ENCODE data around the gene ITIH4.

Gene ITIH4

GRCh38 chr3:52817221-52817620 is 13.3 kb downstream of the ITIH4 start:
- Histone ChIP-seq H3K4me2 (ENCODE audit: insufficient read depth, low read length) (no peak overlapping the region), H3K4me1 (ENCODE audit: insufficient read depth, low read length) (no peaks in the 10 kb centered on the region), H3K9ac (ENCODE audit: low read depth, low read length) (no peak overlapping the region), H3K79me2 (ENCODE audit: insufficient read depth, low read length) (no peaks in the 10 kb centered on the region), H3K9me3 (ENCODE audit: insufficient read depth, low read length, severe bottlenecking) (no peaks in the 10 kb centered on the region), H3K4me3 (ENCODE audit: low read depth in 1 of 2, low read length in 2 of 2) (no peak overlapping the region), H3K27me3 (ENCODE audit: insufficient read depth, low read length, poor library complexity) (no peaks in the 10 kb centered on the region), H4K20me1 (ENCODE audit: insufficient read depth, low read length) (no peaks in the 10 kb centered on the region), H3K36me3 (ENCODE audit: insufficient read depth, low read length) (no peaks in the 10 kb centered on the region), H3K27ac (ENCODE audit: low read length) (no peak overlapping the region), H2AFZ (ENCODE audit: low read depth, low read length) (no peak overlapping the region)
- no peak for DNase-seq
- no peak for ATAC-seq (ENCODE audit: insufficient read depth, low read depth)
- TF ChIP-seq CTCF (IDR thresholded peaks at IDR 0.05; ENCODE audit: borderline replicate concordance, extremely low read depth, low read length, poor library complexity, severe bottlenecking) (no peak), EZH2 (IDR thresholded peaks at IDR 0.05; ENCODE audit: borderline replicate concordance, low read depth, low read length, severe bottlenecking) (no peak)

GRCh38 chr3:52816654-52817053 is 13.8 kb downstream of the ITIH4 start:
- H4K20me1 ChIP-seq (ENCODE audit: insufficient read depth, low read length), result no peaks in the 10 kb centered on the region
- H3K4me2 ChIP-seq (ENCODE audit: insufficient read depth, low read length), result no peak overlapping the region
- no peaks in the 10 kb centered on the region for H3K9me3 ChIP-seq (ENCODE audit: insufficient read depth, low read length, severe bottlenecking)
- no peak overlapping the region for H3K9ac ChIP-seq (ENCODE audit: low read depth, low read length)
- no peaks in the 10 kb centered on the region for H3K79me2 ChIP-seq (ENCODE audit: insufficient read depth, low read length)
- ATAC-seq (ENCODE audit: insufficient read depth, low read depth) (no peak), DNase-seq (no peak)
- no peaks in the 10 kb centered on the region for H3K36me3 ChIP-seq (ENCODE audit: insufficient read depth, low read length)
- H3K27ac ChIP-seq (ENCODE audit: low read length), result no peak overlapping the region
- no peak overlapping the region for H3K4me3 ChIP-seq (ENCODE audit: low read depth in 1 of 2, low read length in 2 of 2)
- no peaks in the 10 kb centered on the region for H3K27me3 ChIP-seq (ENCODE audit: insufficient read depth, low read length, poor library complexity)
- H3K4me1 ChIP-seq (ENCODE audit: insufficient read depth, low read length), result no peaks in the 10 kb centered on the region
- no peak overlapping the region for H2AFZ ChIP-seq (ENCODE audit: low read depth, low read length)
- TF ChIP-seq EZH2 (IDR thresholded peaks at IDR 0.05; ENCODE audit: borderline replicate concordance, low read depth, low read length, severe bottlenecking), result no peak
- TF ChIP-seq CTCF (IDR thresholded peaks at IDR 0.05; ENCODE audit: borderline replicate concordance, extremely low read depth, low read length, poor library complexity, severe bottlenecking), result no peak

GRCh38 chr3:52816199-52816598 is 14.3 kb downstream of the ITIH4 start:
- Histone ChIP-seq H4K20me1 (ENCODE audit: insufficient read depth, low read length) (no peaks in the 10 kb centered on the region), H3K4me3 (ENCODE audit: low read depth in 1 of 2, low read length in 2 of 2) (no peak overlapping the region), H3K9ac (ENCODE audit: low read depth, low read length) (no peak overlapping the region), H3K9me3 (ENCODE audit: insufficient read depth, low read length, severe bottlenecking) (no peaks in the 10 kb centered on the region), H3K4me2 (ENCODE audit: insufficient read depth, low read length) (no peak overlapping the region), H3K4me1 (ENCODE audit: insufficient read depth, low read length) (no peaks in the 10 kb centered on the region), H3K27me3 (ENCODE audit: insufficient read depth, low read length, poor library complexity) (no peaks in the 10 kb centered on the region), H3K27ac (ENCODE audit: low read length) (no peak overlapping the region), H3K36me3 (ENCODE audit: insufficient read depth, low read length) (no peaks in the 10 kb centered on the region), H2AFZ (ENCODE audit: low read depth, low read length) (no peak overlapping the region), H3K79me2 (ENCODE audit: insufficient read depth, low read length) (no peaks in the 10 kb centered on the region)
- TF ChIP-seq CTCF (IDR thresholded peaks at IDR 0.05; ENCODE audit: borderline replicate concordance, extremely low read depth, low read length, poor library complexity, severe bottlenecking) (no peak), EZH2 (IDR thresholded peaks at IDR 0.05; ENCODE audit: borderline replicate concordance, low read depth, low read length, severe bottlenecking) (no peak)
- ATAC-seq (ENCODE audit: insufficient read depth, low read depth) (no peak), DNase-seq (no peak)

- H3K27me3 ChIP-seq (ENCODE audit: insufficient read depth, low read length, poor library complexity), result no peaks in the 10 kb centered on the region
These were observed 16.7 kb downstream of the ITIH4 start for GRCh38 chr3:52813810-52814209.

More at GRCh38 chr3:52813810-52814209, 16.7 kb downstream of the ITIH4 start:
- Histone ChIP-seq H4K20me1 (ENCODE audit: insufficient read depth, low read length) (no peaks in the 10 kb centered on the region), H3K79me2 (ENCODE audit: insufficient read depth, low read length) (no peaks in the 10 kb centered on the region), H3K4me1 (ENCODE audit: insufficient read depth, low read length) (0 out of 2 replicates have a peak, but pooled peaks cover 3% of the 10 kb centered on the region), H2AFZ (ENCODE audit: low read depth, low read length) (no peak overlapping the region), H3K4me2 (ENCODE audit: insufficient read depth, low read length) (no peak overlapping the region), H3K36me3 (ENCODE audit: insufficient read depth, low read length) (no peaks in the 10 kb centered on the region), H3K27ac (ENCODE audit: low read length) (no peak overlapping the region), H3K4me3 (ENCODE audit: low read depth in 1 of 2, low read length in 2 of 2) (no peak overlapping the region), H3K9ac (ENCODE audit: low read depth, low read length) (no peak overlapping the region), H3K9me3 (ENCODE audit: insufficient read depth, low read length, severe bottlenecking) (no peaks in the 10 kb centered on the region)
- no peak for ATAC-seq (ENCODE audit: insufficient read depth, low read depth)
- no peak for DNase-seq
- TF ChIP-seq EZH2 (IDR thresholded peaks at IDR 0.05; ENCODE audit: borderline replicate concordance, low read depth, low read length, severe bottlenecking) (no peak), CTCF (IDR thresholded peaks at IDR 0.05; ENCODE audit: borderline replicate concordance, extremely low read depth, low read length, poor library complexity, severe bottlenecking) (no peak)

All from DND-41 (cell line).